Colonic mucosa (tissue), 4 donors: ENCODE measurements around the gene SOX5. TPM values are rescaled to one million over a fixed set of nuclear protein-coding genes. Genes with fewer than 3 reads are reported as not detected.

Source experiments
- DNase-seq: peaks from one replicate; pipeline ENCODE4 v3.0.0-alpha.2; 2020
- H3K27ac ChIP-seq: fragments of 200-600 bp; one replicate; pipeline ENCODE4 v1.8.0; 2021
- H3K27me3 ChIP-seq: fragments of 200-600 bp; one replicate; pipeline ENCODE4 v1.8.0; 2021
- H3K36me3 ChIP-seq: fragments of 200-600 bp; one replicate; pipeline ENCODE4 v1.8.0; 2021
- H3K4me1 ChIP-seq: fragments of 200-600 bp; one replicate; pipeline ENCODE4 v1.8.0; 2021; ENCODE audit warnings: mild to moderate bottlenecking
- H3K4me3 ChIP-seq: fragments of 200-600 bp; one replicate; pipeline ENCODE4 v1.8.0; 2021
- H3K9ac ChIP-seq, 2 donors: one replicate each; pipeline ENCODE4 v1.7.0; 2013; ENCODE audit warnings: control low read depth in 2 of 2, low read depth in 2 of 2, low read length in 2 of 2
- H3K9me3 ChIP-seq: fragments of 200-600 bp; one replicate; pipeline ENCODE4 v1.8.0; 2021
- intact Hi-C: fragments of 100-400 bp; cut with DNase I; formaldehyde crosslinking; loops from one replicate; pipeline ENCODE4 v1.14.1; 2022
- total RNA-seq, 2 donors: library from RNA; stranded (reverse); fragmentation: NEBNext Ultra II Directional in 1 of 2; extraction: Animal tissue kit (Norgen Biotek cat#: 25700) in 1 of 2; gene quantifications; one replicate each; pipeline ENCODE4 v1.2.1, GENCODE V29; 2021
- TF ChIP-seq, protein P1 (sequence below): fragments of 200-600 bp; IDR thresholded peaks from one replicate; pipeline ENCODE4 v1.8.0; 2022; ENCODE audit warnings: antibody characterized with exemption, mild to moderate bottlenecking
- donor health status: healthy.
- donor health status: DM: no; HTN: no; CAD: no.
- donor health status: DM: no; HTN: no; CAD: no.

Gene SOX5
- total RNA-seq, 2 donors from 2014 or later, result 1.1 to 1.6 TPM

- H3K27ac ChIP-seq, result no peak overlapping the region
- DNase-seq, result no peak
- H3K4me1 ChIP-seq, result no peaks in the 10 kb centered on the region
- intact Hi-C loops, result no loop called here
- no peaks in the 10 kb centered on the region for H3K27me3 ChIP-seq
- H3K36me3 ChIP-seq, result no peaks in the 10 kb centered on the region
- no peaks in the 10 kb centered on the region for H3K9me3 ChIP-seq
- TF ChIP-seq, protein P1, sequence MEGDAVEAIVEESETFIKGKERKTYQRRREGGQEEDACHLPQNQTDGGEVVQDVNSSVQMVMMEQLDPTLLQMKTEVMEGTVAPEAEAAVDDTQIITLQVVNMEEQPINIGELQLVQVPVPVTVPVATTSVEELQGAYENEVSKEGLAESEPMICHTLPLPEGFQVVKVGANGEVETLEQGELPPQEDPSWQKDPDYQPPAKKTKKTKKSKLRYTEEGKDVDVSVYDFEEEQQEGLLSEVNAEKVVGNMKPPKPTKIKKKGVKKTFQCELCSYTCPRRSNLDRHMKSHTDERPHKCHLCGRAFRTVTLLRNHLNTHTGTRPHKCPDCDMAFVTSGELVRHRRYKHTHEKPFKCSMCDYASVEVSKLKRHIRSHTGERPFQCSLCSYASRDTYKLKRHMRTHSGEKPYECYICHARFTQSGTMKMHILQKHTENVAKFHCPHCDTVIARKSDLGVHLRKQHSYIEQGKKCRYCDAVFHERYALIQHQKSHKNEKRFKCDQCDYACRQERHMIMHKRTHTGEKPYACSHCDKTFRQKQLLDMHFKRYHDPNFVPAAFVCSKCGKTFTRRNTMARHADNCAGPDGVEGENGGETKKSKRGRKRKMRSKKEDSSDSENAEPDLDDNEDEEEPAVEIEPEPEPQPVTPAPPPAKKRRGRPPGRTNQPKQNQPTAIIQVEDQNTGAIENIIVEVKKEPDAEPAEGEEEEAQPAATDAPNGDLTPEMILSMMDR, result no peak
- H3K9ac ChIP-seq, result no peak overlapping the region
- H3K4me3 ChIP-seq, result no peak overlapping the region
These were observed 246.4 kb downstream of the SOX5 start for GRCh38 chr12:23703051-23703450.

- Histone ChIP-seq H3K27me3 (no peaks in the 10 kb centered on the region), H3K9ac (no peak overlapping the region), H3K4me3 (no peak overlapping the region), H3K4me1 (no peaks in the 10 kb centered on the region), H3K36me3 (no peaks in the 10 kb centered on the region), H3K27ac (no peak overlapping the region), H3K9me3 (no peaks in the 10 kb centered on the region)
- intact Hi-C loops, result no loop called here
- TF ChIP-seq, protein P1, result no peak
- DNase-seq, result no peak
These were observed 250.4 kb downstream of the SOX5 start for GRCh38 chr12:23699031-23699430.

- no peak overlapping the region for H3K9ac ChIP-seq
- no peak overlapping the region for H3K27ac ChIP-seq
- H3K9me3 ChIP-seq, result no peaks in the 10 kb centered on the region
- no peaks in the 10 kb centered on the region for H3K36me3 ChIP-seq
- no peaks in the 10 kb centered on the region for H3K27me3 ChIP-seq
- H3K4me3 ChIP-seq, result no peak overlapping the region
- H3K4me1 ChIP-seq, result no peaks in the 10 kb centered on the region
- TF ChIP-seq, protein P1, result no peak
- DNase-seq, result no peak
- intact Hi-C loops, result no loop called here
These were observed 254.6 kb downstream of the SOX5 start for GRCh38 chr12:23694920-23695319.

DNA sequence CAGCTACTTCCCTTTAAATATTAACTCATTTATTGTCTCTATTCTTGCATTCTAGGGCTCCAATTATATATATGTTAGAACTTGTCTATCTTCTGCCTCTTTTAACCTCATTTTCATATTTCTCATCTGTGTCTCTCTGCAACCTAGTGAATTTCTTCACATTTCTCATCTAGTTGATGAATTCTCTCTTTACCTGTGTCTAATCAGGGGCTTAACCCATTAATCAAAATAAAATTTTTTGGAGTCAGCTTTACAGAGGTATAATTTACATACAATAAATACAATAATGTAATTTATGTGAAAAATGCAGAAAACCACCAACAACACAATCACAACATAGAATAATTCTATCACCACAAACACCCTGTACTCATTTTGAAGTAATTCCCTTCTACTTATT, 255.2 kb downstream of the SOX5 start:
- intact Hi-C loops, result no loop called here
- H3K4me3 ChIP-seq, result no peak overlapping the region
- H3K27ac ChIP-seq, result no peak overlapping the region
- DNase-seq, result no peak
- no peaks in the 10 kb centered on the region for H3K4me1 ChIP-seq
- no peaks in the 10 kb centered on the region for H3K36me3 ChIP-seq
- TF ChIP-seq, protein P1, result no peak
- no peak overlapping the region for H3K9ac ChIP-seq
- H3K27me3 ChIP-seq, result no peaks in the 10 kb centered on the region
- H3K9me3 ChIP-seq, result no peaks in the 10 kb centered on the region

- Histone ChIP-seq H3K9ac (no peak overlapping the region), H3K27me3 (no peaks in the 10 kb centered on the region), H3K4me3 (no peak overlapping the region), H3K4me1 (no peaks in the 10 kb centered on the region), H3K36me3 (no peaks in the 10 kb centered on the region), H3K27ac (no peak overlapping the region), H3K9me3 (no peaks in the 10 kb centered on the region)
- TF ChIP-seq, protein P1, result no peak
- intact Hi-C loops, result no loop called here
- no peak for DNase-seq
These were observed 261.5 kb downstream of the SOX5 start for GRCh38 chr12:23687947-23688346.

GRCh38 chr12:23686095-23686494, 263.4 kb downstream of the SOX5 start:
- TF ChIP-seq, protein P1, result no peak
- no peak for DNase-seq
- Histone ChIP-seq H3K27ac (no peak overlapping the region), H3K9ac (no peak overlapping the region), H3K27me3 (no peaks in the 10 kb centered on the region), H3K4me3 (no peak overlapping the region), H3K4me1 (no peaks in the 10 kb centered on the region), H3K9me3 (no peaks in the 10 kb centered on the region), H3K36me3 (no peaks in the 10 kb centered on the region)
- intact Hi-C loops, result no loop called here
